Lower leg skin (tissue), 3 donors: ENCODE measurements around the gene C1QTNF1.

Experiments used
- CTCF ChIP-seq, 3 donors: fragments of 450-650 bp; IDR thresholded peaks; one replicate each; pipeline ENCODE4 v1.5.1; 2016; ENCODE audit warnings: antibody characterized with exemption in 3 of 3, mild to moderate bottlenecking in 3 of 3, moderate library complexity in 2 of 3
- POLR2A ChIP-seq, 2 donors: fragments of 450-650 bp; IDR thresholded peaks; one replicate each; pipeline ENCODE4 v1.6.1; 2016 to 2017; ENCODE audit warnings: antibody characterized with exemption in 2 of 2, mild to moderate bottlenecking in 1 of 2, moderate library complexity in 1 of 2

- no peak for TF ChIP-seq POLR2A (IDR thresholded peaks at IDR 0.05)
- no peak for TF ChIP-seq CTCF (IDR thresholded peaks at IDR 0.05)
Measured at GRCh38 chr17:79053251-79053925, 29.4 kb downstream of the C1QTNF1 start.
